ENCODE results near the gene BATF.

The BATF gene

GRCh38 chr14:75591331-75591946 is 69.2 kb downstream of the BATF start:
- Histone ChIP-seq H3K79me2 (ENCODE audit: insufficient read depth, low read length) (no peaks in the 10 kb centered on the region), H3K27me3 (ENCODE audit: insufficient read depth, low read length, poor library complexity, severe bottlenecking) (no peaks in the 10 kb centered on the region), H3K36me3 (ENCODE audit: insufficient read depth, low read length) (no peaks in the 10 kb centered on the region), H3K9me3 (ENCODE audit: insufficient read depth, low read depth, low read length) (peaks cover 3% of the 10 kb centered on the region; the same call in 1 of the 2 replicates), H3F3A (ENCODE audit: low read depth) (no peaks in the 10 kb centered on the region), H2AFZ (ENCODE audit: low read length) (no peak overlapping the region), H3K9me2 (replicated peaks; ENCODE audit: low read depth, low read length) (no peaks in the 10 kb centered on the region), H4K20me1 (ENCODE audit: insufficient read depth, low read length, poor library complexity, severe bottlenecking) (no peaks in the 10 kb centered on the region), H3K4me1 (ENCODE audit: insufficient read depth, low read length, poor library complexity, severe bottlenecking) (no peaks in the 10 kb centered on the region), H3K4me2 (ENCODE audit: low read depth, low read length, poor library complexity, severe bottlenecking) (no peak overlapping the region), H3K9ac (ENCODE audit: low read depth, low read length, poor library complexity, severe bottlenecking) (no peak overlapping the region), H3K4me3 (ENCODE audit: low read length, poor library complexity, severe bottlenecking) (no peak overlapping the region)
- TF ChIP-seq EZH2phosphoT487 (IDR thresholded peaks at IDR 0.05; ENCODE audit: borderline replicate concordance): no peak
- TF ChIP-seq, protein P1, sequence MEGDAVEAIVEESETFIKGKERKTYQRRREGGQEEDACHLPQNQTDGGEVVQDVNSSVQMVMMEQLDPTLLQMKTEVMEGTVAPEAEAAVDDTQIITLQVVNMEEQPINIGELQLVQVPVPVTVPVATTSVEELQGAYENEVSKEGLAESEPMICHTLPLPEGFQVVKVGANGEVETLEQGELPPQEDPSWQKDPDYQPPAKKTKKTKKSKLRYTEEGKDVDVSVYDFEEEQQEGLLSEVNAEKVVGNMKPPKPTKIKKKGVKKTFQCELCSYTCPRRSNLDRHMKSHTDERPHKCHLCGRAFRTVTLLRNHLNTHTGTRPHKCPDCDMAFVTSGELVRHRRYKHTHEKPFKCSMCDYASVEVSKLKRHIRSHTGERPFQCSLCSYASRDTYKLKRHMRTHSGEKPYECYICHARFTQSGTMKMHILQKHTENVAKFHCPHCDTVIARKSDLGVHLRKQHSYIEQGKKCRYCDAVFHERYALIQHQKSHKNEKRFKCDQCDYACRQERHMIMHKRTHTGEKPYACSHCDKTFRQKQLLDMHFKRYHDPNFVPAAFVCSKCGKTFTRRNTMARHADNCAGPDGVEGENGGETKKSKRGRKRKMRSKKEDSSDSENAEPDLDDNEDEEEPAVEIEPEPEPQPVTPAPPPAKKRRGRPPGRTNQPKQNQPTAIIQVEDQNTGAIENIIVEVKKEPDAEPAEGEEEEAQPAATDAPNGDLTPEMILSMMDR (conservative IDR thresholded peaks at IDR 0.05; ENCODE audit: low read length): 0 out of 2 replicates have a peak, but pooled peaks have one; percentile 16

- H3K79me2 ChIP-seq (ENCODE audit: insufficient read depth, low read length): no peaks in the 10 kb centered on the region
- H3K27me3 ChIP-seq (ENCODE audit: insufficient read depth, low read length, poor library complexity, severe bottlenecking): no peaks in the 10 kb centered on the region
- peaks cover 3% of the 10 kb centered on the region; the same call in 1 of the 2 replicates for H3K9me3 ChIP-seq (ENCODE audit: insufficient read depth, low read depth, low read length)
- no peak overlapping the region for H2AFZ ChIP-seq (ENCODE audit: low read length)
- no peaks in the 10 kb centered on the region for H4K20me1 ChIP-seq (ENCODE audit: insufficient read depth, low read length, poor library complexity, severe bottlenecking)
- H3F3A ChIP-seq (ENCODE audit: low read depth): no peaks in the 10 kb centered on the region
- H3K4me2 ChIP-seq (ENCODE audit: low read depth, low read length, poor library complexity, severe bottlenecking): no peak overlapping the region
- H3K9me2 ChIP-seq (replicated peaks; ENCODE audit: low read depth, low read length): no peaks in the 10 kb centered on the region
- H3K4me3 ChIP-seq (ENCODE audit: low read length, poor library complexity, severe bottlenecking): no peak overlapping the region
- no peak for TF ChIP-seq EZH2phosphoT487 (IDR thresholded peaks at IDR 0.05; ENCODE audit: borderline replicate concordance)
- TF ChIP-seq, protein P1 (conservative IDR thresholded peaks at IDR 0.05; ENCODE audit: low read length): no peak
- no peaks in the 10 kb centered on the region for H3K36me3 ChIP-seq (ENCODE audit: insufficient read depth, low read length)
- H3K9ac ChIP-seq (ENCODE audit: low read depth, low read length, poor library complexity, severe bottlenecking): no peak overlapping the region
- no peaks in the 10 kb centered on the region for H3K4me1 ChIP-seq (ENCODE audit: insufficient read depth, low read length, poor library complexity, severe bottlenecking)
These were observed 69.8 kb downstream of the BATF start for GRCh38 chr14:75591987-75592575.

DNA sequence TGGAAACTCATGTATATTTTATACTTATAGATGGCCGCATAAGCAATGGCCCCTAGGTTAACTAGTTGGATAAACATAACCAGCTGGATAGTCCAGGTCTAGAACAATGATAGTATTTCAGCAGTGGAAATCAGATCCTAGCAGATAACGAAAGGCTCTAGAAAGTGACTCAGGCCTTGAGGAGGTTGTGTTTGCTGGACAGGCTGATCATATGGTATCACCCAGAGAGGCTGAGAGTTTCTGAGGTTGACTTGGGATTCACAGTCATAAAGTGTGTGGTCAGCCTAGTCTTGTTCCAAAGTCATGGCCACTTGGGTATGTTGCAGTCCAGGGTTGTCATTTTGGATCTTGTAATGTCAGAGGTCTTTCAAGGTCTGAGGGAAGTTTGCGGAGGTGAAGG is 73.0 kb downstream of the BATF start:
- Histone ChIP-seq H3K27me3 (ENCODE audit: insufficient read depth, low read length, poor library complexity, severe bottlenecking) (no peaks in the 10 kb centered on the region), H3K9me2 (replicated peaks; ENCODE audit: low read depth, low read length) (no peaks in the 10 kb centered on the region), H3K9ac (ENCODE audit: low read depth, low read length, poor library complexity, severe bottlenecking) (no peak overlapping the region), H3K9me3 (ENCODE audit: insufficient read depth, low read depth, low read length) (peaks cover 3% of the 10 kb centered on the region; the same call in 1 of the 2 replicates), H3K79me2 (ENCODE audit: insufficient read depth, low read length) (no peaks in the 10 kb centered on the region), H2AFZ (ENCODE audit: low read length) (no peak overlapping the region), H3K4me2 (ENCODE audit: low read depth, low read length, poor library complexity, severe bottlenecking) (no peak overlapping the region), H3K4me3 (ENCODE audit: low read length, poor library complexity, severe bottlenecking) (no peak overlapping the region), H3K4me1 (ENCODE audit: insufficient read depth, low read length, poor library complexity, severe bottlenecking) (no peaks in the 10 kb centered on the region), H3K36me3 (ENCODE audit: insufficient read depth, low read length) (no peaks in the 10 kb centered on the region), H4K20me1 (ENCODE audit: insufficient read depth, low read length, poor library complexity, severe bottlenecking) (no peaks in the 10 kb centered on the region), H3F3A (ENCODE audit: low read depth) (no peaks in the 10 kb centered on the region)
- no peak for TF ChIP-seq EZH2phosphoT487 (IDR thresholded peaks at IDR 0.05; ENCODE audit: borderline replicate concordance)
- TF ChIP-seq, protein P1 (conservative IDR thresholded peaks at IDR 0.05; ENCODE audit: low read length): no peak
